AG04449 (cell line): ENCODE measurements around the gene MRPS31.

Experiments
- CTCF ChIA-PET: fragments of 350-600 bp; formaldehyde crosslinking; extraction: SDS; loops from one replicate; lab custom pipeline; 2021; ENCODE audit warnings: antibody characterized with exemption; lab: Yijun Ruan, JAX
- POLR2A ChIA-PET: fragments of 400-600, 350-600 bp; formaldehyde crosslinking; extraction: SDS; loops from one replicate; lab custom pipeline; 2020; ENCODE audit warnings: antibody characterized with exemption, inconsistent platforms; lab: Yijun Ruan, JAX
- DNase-seq: peaks from one replicate; pipeline ENCODE4 v3.0.0-alpha.2; 2010; ENCODE audit warnings: low read depth, low spot score
- H3K4me3 ChIP-seq: 2 replicates; pipeline ENCODE4 v1.5.1; 2011; ENCODE audit warnings: low read depth, mild to moderate bottlenecking, control low read depth, low read length
- CTCF ChIP-seq: IDR thresholded peaks from one replicate; pipeline ENCODE4 v1.5.1; 2011; ENCODE audit warnings: mild to moderate bottlenecking, moderate library complexity, low read length, control low read depth, inconsistent platforms; ENCODE audit not compliant: insufficient read depth; ENCODE audit errors: missing control alignments

MRPS31 gene

DNA sequence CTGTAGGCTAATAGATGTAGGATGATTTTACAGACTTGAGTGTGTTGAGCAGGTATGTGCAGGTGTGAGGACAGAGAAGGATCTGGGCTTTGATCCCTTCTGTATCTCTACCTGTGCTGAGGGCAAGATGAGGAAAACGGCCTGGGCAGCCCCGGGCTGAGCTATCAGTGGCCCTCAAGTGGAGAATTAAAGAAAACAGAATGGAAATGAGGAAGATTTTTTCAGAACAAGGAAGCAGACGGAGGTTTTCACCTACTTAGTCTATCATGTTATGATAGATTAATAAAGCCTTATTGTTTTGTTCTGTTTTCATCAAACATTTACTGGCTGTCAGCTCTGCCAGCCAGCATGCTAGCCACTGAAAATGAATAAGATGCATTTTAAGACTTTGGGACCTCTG lies 82.2 kb downstream of the MRPS31 start:
- no peak for TF ChIP-seq CTCF
- H3K4me3 ChIP-seq = no peak overlapping the region
- ChIA-PET POLR2A (no interaction called here), CTCF (interaction anchor here (1.0 kb wide), 1 partner anchor 620 kb away, joined by 3 read pairs; no protein-coding TSS in a partner anchor)
- no peak for DNase-seq

- TF ChIP-seq CTCF = peak; percentile 1
- CTCF ChIA-PET = interaction anchor here (0.9 to 8.3 kb wide), 21 partner anchors 9 to 1066 kb away, joined by 3 to 96 read pairs (median 6); no protein-coding TSS in a partner anchor
- H3K4me3 ChIP-seq = no peak overlapping the region
- DNase-seq = no peak
- POLR2A ChIA-PET = no interaction called here
Measured at GRCh38 chr13:40682449-40683240, 88.3 kb downstream of the MRPS31 start.

DNA sequence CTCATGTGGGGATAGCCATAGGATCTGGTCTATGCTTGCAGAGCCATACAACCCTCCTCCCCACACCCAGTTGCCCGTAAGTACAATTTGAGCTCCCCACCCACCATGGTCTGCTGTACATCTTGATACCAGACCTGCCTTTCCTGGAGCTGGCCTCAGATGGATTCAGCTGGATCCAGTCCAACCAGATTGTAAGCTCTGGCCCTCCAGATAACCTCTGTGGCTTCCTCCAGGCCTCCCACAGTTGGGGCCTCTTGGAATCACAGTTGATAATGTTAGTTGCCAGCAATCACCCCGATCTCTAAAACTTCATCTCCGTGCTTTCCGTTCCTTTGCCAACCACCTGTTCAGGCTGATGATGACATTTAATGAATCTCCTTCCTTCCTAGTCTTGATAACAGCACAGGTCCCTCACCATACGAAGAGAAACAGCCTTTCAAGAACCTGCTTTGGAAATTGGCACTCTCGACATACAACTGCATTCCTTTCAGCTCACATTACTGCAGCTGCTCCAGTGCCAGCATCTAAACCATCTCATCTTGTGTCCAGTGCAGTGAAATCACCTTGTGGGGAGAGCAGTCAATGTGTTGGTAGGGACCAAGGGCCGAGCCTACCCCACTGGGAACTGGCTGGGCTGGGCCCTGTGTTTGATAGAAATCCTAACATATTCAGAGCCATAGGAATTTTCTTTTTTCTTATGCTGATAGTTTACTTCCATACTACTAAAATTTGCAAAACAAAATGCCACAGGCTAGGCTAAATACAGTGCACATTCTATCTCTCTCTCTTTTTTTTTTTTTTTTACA lies 89.4 kb downstream of the MRPS31 start:
- ChIA-PET POLR2A (no interaction called here), CTCF (interaction anchor here (1.1 to 8.3 kb wide), 13 partner anchors 9 to 1065 kb away, joined by 3 to 96 read pairs (median 8); no protein-coding TSS in a partner anchor)
- DNase-seq = no peak
- no peak for TF ChIP-seq CTCF
- no peak overlapping the region for H3K4me3 ChIP-seq

DNA sequence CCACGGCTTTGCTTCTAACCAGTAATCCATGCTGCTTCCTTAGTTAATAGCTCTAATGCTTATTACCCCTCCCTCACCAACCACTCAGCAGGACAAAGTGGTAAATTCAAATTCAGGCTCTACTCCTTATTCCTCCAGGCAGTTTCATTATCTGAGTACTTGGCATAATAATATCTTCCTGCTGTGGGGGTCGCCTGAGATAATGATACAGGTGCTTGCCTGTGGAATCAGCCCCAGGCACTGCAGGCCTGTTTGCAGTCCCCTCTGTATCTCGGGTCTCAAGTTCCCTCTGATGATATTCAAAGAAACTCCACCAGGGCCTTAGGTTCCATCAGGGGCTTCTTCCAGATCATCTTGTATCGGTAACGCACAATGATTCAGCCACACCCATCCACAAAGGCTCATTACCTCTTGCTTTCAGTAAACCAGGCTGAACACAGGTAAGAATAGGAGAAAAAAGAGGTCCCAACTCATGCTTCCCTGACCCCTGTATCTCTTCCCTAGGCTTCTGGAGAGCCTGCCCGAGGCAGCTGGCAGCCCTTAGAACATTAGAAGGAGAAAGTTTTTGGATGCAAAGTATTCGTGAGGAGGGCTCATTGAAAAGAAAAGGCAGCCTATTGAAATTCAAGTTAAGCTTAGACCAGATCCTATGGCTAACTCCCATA lies 90.2 kb downstream of the MRPS31 start:
- ChIA-PET CTCF (interaction anchor here (1.1 to 8.3 kb wide), 5 partner anchors 10 to 998 kb away, joined by 3 to 96 read pairs (median 43); no protein-coding TSS in a partner anchor), POLR2A (no interaction called here)
- no peak for TF ChIP-seq CTCF
- H3K4me3 ChIP-seq = no peak overlapping the region
- DNase-seq = no peak

DNA sequence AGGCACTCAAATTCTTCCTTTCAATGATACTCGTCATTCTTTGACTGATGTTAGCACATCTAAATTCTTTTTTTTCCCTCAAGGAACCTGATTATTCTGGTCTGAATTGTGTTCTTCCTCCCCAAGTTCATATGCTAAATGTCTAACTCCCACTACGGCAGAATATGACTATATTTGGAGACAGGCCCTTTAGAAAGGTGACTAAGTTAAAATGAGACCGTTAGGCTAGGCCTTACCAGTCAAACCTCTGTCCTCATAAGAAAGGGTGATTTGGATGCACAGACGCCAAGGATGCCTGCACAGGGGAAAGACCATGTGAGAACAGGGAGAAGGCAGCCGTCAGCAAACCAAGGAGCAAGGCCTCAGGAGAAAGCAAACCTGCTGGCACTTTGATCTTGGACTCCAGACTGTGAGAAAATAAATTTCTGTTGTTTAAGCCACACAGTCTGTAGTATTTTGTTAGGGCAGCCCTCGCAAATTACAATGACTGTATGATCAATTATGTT lies 91.5 kb downstream of the MRPS31 start:
- CTCF ChIA-PET = interaction anchor here (1.2 to 8.3 kb wide), 4 partner anchors 9 to 993 kb away, joined by 4 to 96 read pairs (median 24); no protein-coding TSS in a partner anchor
- H3K4me3 ChIP-seq = no peak overlapping the region
- DNase-seq = no peak
- no peak for TF ChIP-seq CTCF
- POLR2A ChIA-PET = no interaction called here
